Caco-2 (cell line): Measurements from ENCODE around the gene PITRM1. TPM values are rescaled to one million over a fixed set of nuclear protein-coding genes. Genes with fewer than 3 reads are reported as not detected.

Source experiments
- BruUV-seq: library from RNA; stranded (reverse); fragments of 400-500 nt; replicated peaks from 2 replicates; lab custom pipeline; 2021; lab: Mats Ljungman, UMichigan
- CTCF ChIA-PET: fragments of 300-600 bp; sonication (Branson Sonifier 250); formaldehyde crosslinking; loops from one replicate; lab custom pipeline; 2022; ENCODE audit warnings: antibody characterized with exemption; lab: Charles Lee
- POLR2A ChIA-PET: fragments of 300-600 bp; sonication (Branson Sonifier 250); formaldehyde crosslinking; loops from one replicate; lab custom pipeline; 2022; ENCODE audit warnings: antibody characterized with exemption; lab: Charles Lee
- DNase-seq, 2 experiments: peaks; one replicate each; pipeline versions ENCODE4 v3.0.0 to v3.0.0-alpha.2; 2020 to 2022
- H3K27me3 ChIP-seq: replicated peaks from 2 replicates; pipeline ENCODE4 v1.6.0; 2011; ENCODE audit warnings: low read length; ENCODE audit not compliant: control insufficient read depth, insufficient read depth
- H3K36me3 ChIP-seq: 2 replicates; pipeline ENCODE4 v1.5.1; 2011; ENCODE audit warnings: low read length; ENCODE audit not compliant: control insufficient read depth, insufficient read depth
- H3K4me1 ChIP-seq: fragments of 250-450 bp; sonication (Bioruptor Pico); 2 replicates; pipeline ENCODE4 v1.5.1; 2020; ENCODE audit warnings: mild to moderate bottlenecking
- H3K4me3 ChIP-seq: 2 replicates; pipeline ENCODE4 v1.5.1; 2011; ENCODE audit warnings: low read depth, mild to moderate bottlenecking, control low read depth, low read length
- H3K9me3 ChIP-seq: fragments of 250-450 bp; sonication (Bioruptor Pico); 2 replicates; pipeline ENCODE4 v1.5.1; 2020; ENCODE audit warnings: mild to moderate bottlenecking, moderate library complexity
- H3K27ac Mint-ChIP-seq: one replicate; pipeline ENCODE4 v1.8.0; 2022; ENCODE audit warnings: mixed read lengths; ENCODE audit not compliant: unreplicated experiment
- H3K27me3 Mint-ChIP-seq: one replicate; pipeline ENCODE4 v1.8.0; 2022; ENCODE audit warnings: mixed read lengths; ENCODE audit not compliant: insufficient read depth, unreplicated experiment
- H3K36me3 Mint-ChIP-seq: one replicate; pipeline ENCODE4 v1.8.0; 2022; ENCODE audit warnings: mild to moderate bottlenecking, mixed read lengths; ENCODE audit not compliant: insufficient read depth, unreplicated experiment
- H3K4me1 Mint-ChIP-seq: one replicate; pipeline ENCODE4 v1.8.0; 2022; ENCODE audit warnings: low read depth, mixed read lengths; ENCODE audit not compliant: unreplicated experiment
- H3K4me3 Mint-ChIP-seq: one replicate; pipeline ENCODE4 v1.8.0; 2022; ENCODE audit warnings: mild to moderate bottlenecking, moderate library complexity, mixed read lengths; ENCODE audit not compliant: unreplicated experiment
- H3K9me3 Mint-ChIP-seq: one replicate; pipeline ENCODE4 v1.8.0; 2022; ENCODE audit warnings: mixed read lengths; ENCODE audit not compliant: unreplicated experiment
- intact Hi-C: fragments of 100-400 bp; cut with micrococcal nuclease; formaldehyde crosslinking; loops from one replicate; pipeline ENCODE4 v1.10.0; 2022; ENCODE audit not compliant: unreplicated experiment
- total RNA-seq: library from RNA; stranded (reverse); gene quantifications from 2 replicates; pipeline ENCODE4 v1.2.3, GENCODE V29; 2022
- TF ChIP-seq, protein P1 (sequence below), 2 experiments: fragments of 200-600 bp in 1 of 2; IDR thresholded peaks; 1 replicate in 1 of 2; 2 replicates in 1 of 2; pipeline versions ENCODE4 v1.5.1 to v1.8.0; 2011 to 2022; ENCODE audit warnings: antibody characterized with exemption in 1 of 2, control low read depth in 1 of 2, inconsistent platforms in 1 of 2, low read depth in 1 of 2, low read length in 1 of 2, mild to moderate bottlenecking in 1 of 2, moderate library complexity in 1 of 2; ENCODE audit not compliant: insufficient read depth in 1 of 2, severe bottlenecking in 1 of 2, unreplicated experiment in 1 of 2

Gene PITRM1
- total RNA-seq, 1 experiment from 2014 or later, result 80.5 TPM

DNA sequence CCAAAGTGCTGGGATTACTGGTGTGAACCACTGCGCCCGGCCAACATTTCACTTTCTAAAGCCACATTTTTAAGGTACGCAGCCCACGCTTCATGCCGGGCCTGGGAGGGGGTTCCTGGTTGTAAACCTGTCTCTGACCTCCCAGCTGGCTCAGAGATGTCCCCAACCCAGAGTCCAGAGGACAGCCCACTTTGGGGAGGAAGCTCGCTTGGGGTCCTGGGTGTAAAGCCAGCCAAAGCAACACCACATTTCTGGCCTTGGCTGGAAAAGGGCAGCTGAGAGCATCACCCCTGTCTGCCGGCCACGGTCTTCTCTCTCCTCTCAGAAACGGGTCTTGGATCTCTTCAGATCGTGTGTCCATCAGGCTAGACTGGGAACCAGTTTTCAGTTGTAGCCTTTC, 23.9 kb upstream of the PITRM1 start:
- TF ChIP-seq, protein P1, sequence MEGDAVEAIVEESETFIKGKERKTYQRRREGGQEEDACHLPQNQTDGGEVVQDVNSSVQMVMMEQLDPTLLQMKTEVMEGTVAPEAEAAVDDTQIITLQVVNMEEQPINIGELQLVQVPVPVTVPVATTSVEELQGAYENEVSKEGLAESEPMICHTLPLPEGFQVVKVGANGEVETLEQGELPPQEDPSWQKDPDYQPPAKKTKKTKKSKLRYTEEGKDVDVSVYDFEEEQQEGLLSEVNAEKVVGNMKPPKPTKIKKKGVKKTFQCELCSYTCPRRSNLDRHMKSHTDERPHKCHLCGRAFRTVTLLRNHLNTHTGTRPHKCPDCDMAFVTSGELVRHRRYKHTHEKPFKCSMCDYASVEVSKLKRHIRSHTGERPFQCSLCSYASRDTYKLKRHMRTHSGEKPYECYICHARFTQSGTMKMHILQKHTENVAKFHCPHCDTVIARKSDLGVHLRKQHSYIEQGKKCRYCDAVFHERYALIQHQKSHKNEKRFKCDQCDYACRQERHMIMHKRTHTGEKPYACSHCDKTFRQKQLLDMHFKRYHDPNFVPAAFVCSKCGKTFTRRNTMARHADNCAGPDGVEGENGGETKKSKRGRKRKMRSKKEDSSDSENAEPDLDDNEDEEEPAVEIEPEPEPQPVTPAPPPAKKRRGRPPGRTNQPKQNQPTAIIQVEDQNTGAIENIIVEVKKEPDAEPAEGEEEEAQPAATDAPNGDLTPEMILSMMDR (IDR thresholded peaks at IDR 0.05; ENCODE audit: insufficient read depth in 1 of 2, low read depth in 1 of 2, low read length in 1 of 2, severe bottlenecking in 1 of 2, unreplicated experiment in 1 of 2), result no peak
- no peak overlapping the region for H3K4me3 ChIP-seq
- H3K4me1 ChIP-seq, result no peaks in the 10 kb centered on the region
- intact Hi-C loops, result loop anchor here (5.0 kb wide), 1 partner anchor 591 kb away; the partner anchor contains the start of gene KLF6
- H3K36me3 Mint-ChIP-seq, result peaks cover 6% of the 10 kb centered on the region
- H3K27ac Mint-ChIP-seq, result no peak overlapping the region
- H3K9me3 Mint-ChIP-seq, result no peaks in the 10 kb centered on the region
- peaks cover 9% of the 10 kb centered on the region for H3K4me1 Mint-ChIP-seq
- no peaks in the 10 kb centered on the region for H3K9me3 ChIP-seq
- no peaks in the 10 kb centered on the region for H3K36me3 ChIP-seq
- no peak overlapping the region for H3K4me3 Mint-ChIP-seq
- no TSS peak for BruUV-seq
- H3K27me3 Mint-ChIP-seq, result peaks cover 3% of the 10 kb centered on the region
- no peaks in the 10 kb centered on the region; the same call in 1 of the 2 replicates for H3K27me3 ChIP-seq
- POLR2A ChIA-PET, result no interaction called here
- no peak for DNase-seq
- CTCF ChIA-PET, result interaction anchor here (0.6 to 1.9 kb wide), 5 partner anchors 13 to 1575 kb away, joined by 4 to 12 read pairs (median 6); partner anchors contain the start of gene PFKP

DNA sequence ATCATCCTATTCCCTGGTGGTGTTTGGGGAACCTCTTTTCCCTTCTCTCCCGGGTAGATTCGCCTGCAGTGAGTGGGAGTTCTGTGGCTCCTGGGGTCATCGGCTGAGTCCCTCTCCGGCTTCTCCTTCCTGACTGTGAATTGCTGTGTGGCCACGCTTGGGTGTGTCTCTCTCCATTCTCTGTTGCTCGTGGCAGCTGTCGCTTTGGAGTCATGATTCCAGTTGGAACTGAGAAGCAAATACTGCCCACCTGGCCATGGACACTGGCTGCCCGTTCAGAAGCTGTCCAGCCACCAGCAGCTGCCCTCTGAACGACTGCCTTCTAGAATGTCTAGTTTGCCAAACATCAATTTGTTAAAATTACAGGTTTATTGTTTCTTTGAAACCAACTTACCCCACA, 23.1 kb upstream of the PITRM1 start:
- no peak for DNase-seq
- Mint-ChIP-seq H3K9me3 (no peaks in the 10 kb centered on the region), H3K36me3 (peaks cover 6% of the 10 kb centered on the region), H3K4me1 (peaks cover 9% of the 10 kb centered on the region), H3K27me3 (peaks cover 2% of the 10 kb centered on the region), H3K27ac (no peak overlapping the region), H3K4me3 (no peak overlapping the region)
- Histone ChIP-seq H3K9me3 (no peaks in the 10 kb centered on the region), H3K4me1 (no peaks in the 10 kb centered on the region), H3K36me3 (no peaks in the 10 kb centered on the region), H3K27me3 (no peaks in the 10 kb centered on the region; the same call in 1 of the 2 replicates), H3K4me3 (no peak overlapping the region)
- POLR2A ChIA-PET, result no interaction called here
- TF ChIP-seq, protein P1 (IDR thresholded peaks at IDR 0.05; ENCODE audit: insufficient read depth in 1 of 2, low read depth in 1 of 2, low read length in 1 of 2, severe bottlenecking in 1 of 2, unreplicated experiment in 1 of 2), result no peak
- BruUV-seq, result no TSS peak
- intact Hi-C loops, result loop anchor here (5.0 kb wide), 1 partner anchor 592 kb away; the partner anchor contains the start of gene KLF6
- CTCF ChIA-PET, result no interaction called here

GRCh38 chr10:3195286-3195685, 22.7 kb upstream of the PITRM1 start:
- H3K27me3 Mint-ChIP-seq, result no peaks in the 10 kb centered on the region
- no peaks in the 10 kb centered on the region for H3K9me3 ChIP-seq
- H3K36me3 Mint-ChIP-seq, result peaks cover 6% of the 10 kb centered on the region
- no peaks in the 10 kb centered on the region for H3K9me3 Mint-ChIP-seq
- no peak overlapping the region for H3K4me3 ChIP-seq
- H3K4me3 Mint-ChIP-seq, result no peak overlapping the region
- TF ChIP-seq, protein P1 (IDR thresholded peaks at IDR 0.05; ENCODE audit: insufficient read depth in 1 of 2, low read depth in 1 of 2, low read length in 1 of 2, severe bottlenecking in 1 of 2, unreplicated experiment in 1 of 2), result no peak
- H3K36me3 ChIP-seq, result no peaks in the 10 kb centered on the region
- H3K4me1 ChIP-seq, result no peaks in the 10 kb centered on the region
- CTCF ChIA-PET, result interaction anchor here (0.6 kb wide), 1 partner anchor 242 kb away, joined by 7 read pairs; no protein-coding TSS in a partner anchor
- POLR2A ChIA-PET, result interaction anchor here (0.6 kb wide), 1 partner anchor 23 kb away, joined by 11 read pairs; the partner anchor contains the start of gene PITRM1
- no TSS peak for BruUV-seq
- no peaks in the 10 kb centered on the region; the same call in 1 of the 2 replicates for H3K27me3 ChIP-seq
- intact Hi-C loops, result loop anchor here (5.0 kb wide), 1 partner anchor 592 kb away; the partner anchor contains the start of gene KLF6
- peaks cover 9% of the 10 kb centered on the region for H3K4me1 Mint-ChIP-seq
- no peak overlapping the region for H3K27ac Mint-ChIP-seq
- DNase-seq, result no peak
